ENCODE data around the gene ZBTB26.

ZBTB26 gene

GRCh38 chr9:122941582-122942234 is 10.4 kb upstream of the ZBTB26 start:
- in situ Hi-C loops (cut with HindIII; ENCODE audit: low sequenced_read_pairs) = no loop called here
- DNase-seq (ENCODE audit: low read depth) = peak; percentile 39

DNA sequence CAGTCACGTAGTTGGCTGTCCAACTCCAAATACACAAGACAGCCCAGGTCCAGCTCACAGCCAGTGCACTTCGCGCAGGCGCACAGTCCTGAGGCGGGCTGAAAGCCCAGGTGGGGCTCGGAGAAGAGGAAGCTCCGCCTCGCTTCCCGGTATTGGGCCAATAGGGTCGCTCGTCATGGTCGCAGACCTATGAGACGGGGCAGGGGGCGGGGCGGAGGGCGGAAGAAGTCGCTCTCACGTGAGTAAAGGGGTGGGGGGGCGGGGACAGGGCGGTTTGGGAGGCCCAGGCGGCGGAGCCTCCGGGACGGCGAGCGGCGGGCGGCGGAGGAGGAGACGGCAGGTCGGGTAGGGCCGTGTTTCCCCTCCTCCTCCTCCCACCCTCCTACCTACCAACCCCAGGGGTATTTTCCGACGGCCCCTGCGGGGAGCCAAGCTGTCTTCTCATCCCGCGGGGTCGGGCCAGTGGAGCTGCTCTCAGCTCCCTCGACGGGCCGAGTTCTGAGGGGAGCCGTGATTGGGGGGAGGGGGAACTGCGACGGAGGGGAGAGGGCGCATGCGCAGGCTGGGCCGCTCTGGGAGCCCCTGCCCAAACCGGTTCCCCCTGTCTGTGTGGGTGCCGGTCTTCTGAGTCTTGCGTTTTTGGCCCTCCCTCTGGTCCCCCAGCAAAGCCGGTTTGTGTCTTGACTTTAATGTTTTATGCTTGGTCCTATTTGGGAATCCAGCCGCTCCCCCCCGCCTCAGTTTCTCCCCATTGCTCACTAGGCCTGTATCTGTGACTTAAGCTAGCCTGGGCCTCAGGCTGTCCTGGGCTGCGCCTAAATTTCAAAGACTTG is 9.7 kb upstream of the ZBTB26 start, which contains the start of gene RABGAP1:
Gene RABGAP1, plus strand, starts transcription at position 272 of the 833 bp plus-strand sequence. CDS start 16,040 bp downstream, outside the sequence.
- DNase-seq (ENCODE audit: low read depth) = peak; percentile 94
- TF ChIP-seq, protein P1, sequence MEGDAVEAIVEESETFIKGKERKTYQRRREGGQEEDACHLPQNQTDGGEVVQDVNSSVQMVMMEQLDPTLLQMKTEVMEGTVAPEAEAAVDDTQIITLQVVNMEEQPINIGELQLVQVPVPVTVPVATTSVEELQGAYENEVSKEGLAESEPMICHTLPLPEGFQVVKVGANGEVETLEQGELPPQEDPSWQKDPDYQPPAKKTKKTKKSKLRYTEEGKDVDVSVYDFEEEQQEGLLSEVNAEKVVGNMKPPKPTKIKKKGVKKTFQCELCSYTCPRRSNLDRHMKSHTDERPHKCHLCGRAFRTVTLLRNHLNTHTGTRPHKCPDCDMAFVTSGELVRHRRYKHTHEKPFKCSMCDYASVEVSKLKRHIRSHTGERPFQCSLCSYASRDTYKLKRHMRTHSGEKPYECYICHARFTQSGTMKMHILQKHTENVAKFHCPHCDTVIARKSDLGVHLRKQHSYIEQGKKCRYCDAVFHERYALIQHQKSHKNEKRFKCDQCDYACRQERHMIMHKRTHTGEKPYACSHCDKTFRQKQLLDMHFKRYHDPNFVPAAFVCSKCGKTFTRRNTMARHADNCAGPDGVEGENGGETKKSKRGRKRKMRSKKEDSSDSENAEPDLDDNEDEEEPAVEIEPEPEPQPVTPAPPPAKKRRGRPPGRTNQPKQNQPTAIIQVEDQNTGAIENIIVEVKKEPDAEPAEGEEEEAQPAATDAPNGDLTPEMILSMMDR (IDR thresholded peaks at IDR 0.05; ENCODE audit: low read depth, low read length, missing control alignments) = no peak
- peak within 1 kb of the TSS; percentile 77 for H3K4me3 ChIP-seq (ENCODE audit: low read depth, low read length)
- in situ Hi-C loops (cut with HindIII; ENCODE audit: low sequenced_read_pairs) = no loop called here

More at GRCh38 chr9:122941582-122942234, 10.4 kb upstream of the ZBTB26 start:
- H3K4me3 ChIP-seq (ENCODE audit: low read depth, low read length) = peak overlapping the region; percentile 77
- TF ChIP-seq, protein P1 (IDR thresholded peaks at IDR 0.05; ENCODE audit: low read depth, low read length, missing control alignments) = no peak

DNA sequence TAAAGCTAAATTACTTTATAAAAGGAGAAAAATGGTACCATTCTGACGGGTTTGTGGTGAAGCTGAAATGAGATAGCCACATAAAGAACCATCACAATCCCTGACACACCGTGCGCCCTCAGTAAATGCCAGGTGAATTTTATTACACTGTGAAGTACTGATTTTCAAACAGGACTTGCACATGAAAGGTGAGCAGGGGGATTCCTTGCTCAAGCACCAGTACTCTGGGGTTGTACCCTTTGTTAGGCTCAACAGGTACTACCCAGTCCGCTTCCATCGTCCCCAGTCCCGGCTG is 9.1 kb upstream of the ZBTB26 start:
- TF ChIP-seq, protein P1 (IDR thresholded peaks at IDR 0.05; ENCODE audit: low read depth, low read length, missing control alignments) = no peak
- DNase-seq (ENCODE audit: low read depth) = no peak
- peak overlapping the region; percentile 22 for H3K4me3 ChIP-seq (ENCODE audit: low read depth, low read length)
- in situ Hi-C loops (cut with HindIII; ENCODE audit: low sequenced_read_pairs) = no loop called here

DNA sequence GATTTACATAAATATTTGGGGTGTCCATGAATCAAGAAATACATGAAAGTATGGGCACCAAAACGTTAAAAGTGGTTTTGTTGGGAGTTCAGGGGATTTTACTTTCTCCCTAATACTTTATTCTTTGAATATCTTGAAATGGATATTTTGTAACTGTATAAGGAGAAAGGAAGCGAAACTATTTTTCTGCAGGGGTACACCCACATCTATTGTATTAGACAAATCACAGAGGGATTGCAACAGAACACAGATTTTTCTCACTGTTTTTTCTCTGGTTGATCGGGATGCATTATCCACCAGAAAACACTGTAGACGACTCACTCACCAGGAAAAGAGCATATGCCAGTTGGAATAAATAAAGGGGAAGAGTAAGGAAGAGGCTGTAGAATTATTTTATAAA is 8.3 kb upstream of the ZBTB26 start:
- no peak for DNase-seq (ENCODE audit: low read depth)
- H3K4me3 ChIP-seq (ENCODE audit: low read depth, low read length) = no peak overlapping the region
- TF ChIP-seq, protein P1 (IDR thresholded peaks at IDR 0.05; ENCODE audit: low read depth, low read length, missing control alignments) = no peak
- in situ Hi-C loops (cut with HindIII; ENCODE audit: low sequenced_read_pairs) = no loop called here

GRCh38 chr9:122936883-122937282 is 5.6 kb upstream of the ZBTB26 start:
- H3K4me3 ChIP-seq (ENCODE audit: low read depth, low read length) = no peak overlapping the region
- in situ Hi-C loops (cut with HindIII; ENCODE audit: low sequenced_read_pairs) = no loop called here
- TF ChIP-seq, protein P1 (IDR thresholded peaks at IDR 0.05; ENCODE audit: low read depth, low read length, missing control alignments) = no peak
- DNase-seq (ENCODE audit: low read depth) = no peak

DNA sequence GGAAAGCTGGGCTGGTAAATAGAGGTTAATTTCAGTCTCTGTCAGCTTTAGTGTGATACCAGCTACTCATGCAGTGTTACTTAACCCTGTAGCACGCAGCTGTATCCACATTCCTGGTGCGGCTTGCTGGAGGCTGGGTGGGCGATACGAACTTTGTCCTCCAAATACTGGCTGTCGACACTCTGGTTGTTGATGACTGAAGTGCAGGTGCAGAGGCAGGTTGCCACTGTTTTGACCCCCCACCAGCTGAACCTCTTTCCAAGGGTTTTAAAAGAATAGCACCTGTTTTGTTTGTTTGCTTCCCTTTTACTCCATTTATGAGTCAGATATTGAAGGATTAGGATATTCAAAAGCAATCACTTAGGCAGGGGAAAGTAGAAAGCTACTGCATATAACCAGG is 5.2 kb upstream of the ZBTB26 start:
- in situ Hi-C loops (cut with HindIII; ENCODE audit: low sequenced_read_pairs) = no loop called here
- no peak for DNase-seq (ENCODE audit: low read depth)
- no peak overlapping the region for H3K4me3 ChIP-seq (ENCODE audit: low read depth, low read length)
- TF ChIP-seq, protein P1 (IDR thresholded peaks at IDR 0.05; ENCODE audit: low read depth, low read length, missing control alignments) = no peak
